ENCODE measurements around the gene ANKRD63. TPM values are rescaled to one million over a fixed set of nuclear protein-coding genes. Genes with fewer than 3 reads are reported as not detected.

Gene ANKRD63
- total and polyA plus RNA-seq, 2 of the 8 experiments (the other 6 are each of a cell fraction or from before 2014, with no cell fraction given), result 0.18 to 0.26 TPM

DNA sequence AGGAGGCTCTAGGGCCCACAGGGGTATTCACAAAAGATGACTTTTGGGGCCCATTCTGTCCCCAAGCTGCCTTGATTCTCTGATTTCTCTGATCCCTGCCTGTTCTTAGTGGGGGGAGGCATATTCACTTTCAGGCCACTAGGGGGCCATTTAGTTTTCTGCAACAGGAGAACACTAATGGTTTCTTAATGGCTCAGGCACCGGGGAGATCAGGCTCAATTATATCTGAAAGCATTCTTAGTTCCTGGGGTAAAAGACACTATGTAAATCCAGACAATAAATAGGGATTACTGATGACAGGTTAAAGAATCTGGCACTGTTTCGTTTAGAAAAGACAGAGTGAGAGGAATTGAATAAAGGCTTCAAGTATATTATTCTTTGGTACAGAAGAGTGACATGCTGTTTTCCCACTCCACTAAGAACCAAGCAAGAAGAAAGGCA, 38.1 kb upstream of the ANKRD63 start (continued):
- TF ChIP-seq SAP30 (IDR thresholded peaks at IDR 0.05; ENCODE audit: insufficient read depth, insufficient replicate concordance, low read length) (no peak), YY1 (IDR thresholded peaks at IDR 0.05; ENCODE audit: low read depth, low read length) (peak; percentile 66; the same call in 1 of the 2 replicates), TAF7 (optimal IDR thresholded peaks at IDR 0.05; ENCODE audit: borderline replicate concordance, low read depth, low read length) (no peak), RAD21 (IDR thresholded peaks at IDR 0.05 in 1 of 2, conservative IDR thresholded peaks at IDR 0.05 in 1 of 2; ENCODE audit: low read depth in 2 of 2, low read length in 2 of 2) (peak; percentile 34 to 63; a peak in 3 of 4 replicates), SP4 (IDR thresholded peaks at IDR 0.05; ENCODE audit: low read length) (no peak), MAX (IDR thresholded peaks at IDR 0.05) (no peak), SUZ12 (IDR thresholded peaks at IDR 0.05; ENCODE audit: low read length) (no peak), CREB1 (IDR thresholded peaks at IDR 0.05) (no peak), USF2 (IDR thresholded peaks at IDR 0.05; ENCODE audit: low read length) (no peak)

Data from H1 (cell line).